Measurements from ENCODE around the gene TMEM60.
"Not testable (repeated sequence)": the region's sequence is repeated elsewhere in the genome, so short reads cannot be mapped to it uniquely, and the experiment has no call there.

TMEM60 gene, protein sequence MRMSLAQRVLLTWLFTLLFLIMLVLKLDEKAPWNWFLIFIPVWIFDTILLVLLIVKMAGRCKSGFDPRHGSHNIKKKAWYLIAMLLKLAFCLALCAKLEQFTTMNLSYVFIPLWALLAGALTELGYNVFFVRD

DNA sequence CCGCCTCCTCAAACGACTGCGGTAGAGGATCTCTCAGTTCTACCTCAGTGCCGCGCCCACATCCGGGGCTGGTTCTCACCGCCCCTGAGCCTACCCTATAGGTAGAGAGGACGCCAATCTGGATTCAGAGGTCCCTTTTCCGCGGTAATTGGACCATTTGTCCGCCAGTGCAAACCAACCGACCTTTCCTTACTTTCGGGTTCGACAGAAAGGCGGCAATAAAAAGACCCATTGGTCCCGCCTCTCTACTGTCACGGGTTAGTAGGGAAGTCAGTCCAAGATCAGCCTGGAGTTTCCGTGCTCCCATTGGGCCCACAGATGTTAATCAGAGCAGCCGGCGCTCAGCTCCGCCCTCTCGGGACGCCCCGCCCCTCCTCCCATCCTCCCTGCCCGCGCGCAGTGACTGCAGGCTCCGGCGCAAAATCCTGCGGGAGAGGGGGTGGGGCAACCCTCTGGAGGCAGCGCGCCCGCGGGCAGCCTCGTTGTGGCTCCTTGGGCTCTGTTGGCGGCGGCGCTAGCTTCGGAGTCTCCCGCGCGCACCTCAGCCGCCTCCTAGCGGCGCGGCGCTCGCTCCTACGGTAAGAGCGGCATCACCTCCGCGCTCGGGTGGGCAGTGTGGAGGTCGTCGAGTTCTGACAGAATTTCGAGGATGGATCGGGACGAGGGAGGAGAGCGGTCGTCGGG lies at the start of gene TMEM60, which contains the start of gene PHTF2:
TSS of gene TMEM60 (minus strand) at position 41 of the 684 bp plus-strand sequence. CDS start 4,061 bp downstream, outside the sequence.
TSS of gene PHTF2 (plus strand) at position 380 of the 684 bp plus-strand sequence.
- peak; percentile 100 for DNase-seq

DNA sequence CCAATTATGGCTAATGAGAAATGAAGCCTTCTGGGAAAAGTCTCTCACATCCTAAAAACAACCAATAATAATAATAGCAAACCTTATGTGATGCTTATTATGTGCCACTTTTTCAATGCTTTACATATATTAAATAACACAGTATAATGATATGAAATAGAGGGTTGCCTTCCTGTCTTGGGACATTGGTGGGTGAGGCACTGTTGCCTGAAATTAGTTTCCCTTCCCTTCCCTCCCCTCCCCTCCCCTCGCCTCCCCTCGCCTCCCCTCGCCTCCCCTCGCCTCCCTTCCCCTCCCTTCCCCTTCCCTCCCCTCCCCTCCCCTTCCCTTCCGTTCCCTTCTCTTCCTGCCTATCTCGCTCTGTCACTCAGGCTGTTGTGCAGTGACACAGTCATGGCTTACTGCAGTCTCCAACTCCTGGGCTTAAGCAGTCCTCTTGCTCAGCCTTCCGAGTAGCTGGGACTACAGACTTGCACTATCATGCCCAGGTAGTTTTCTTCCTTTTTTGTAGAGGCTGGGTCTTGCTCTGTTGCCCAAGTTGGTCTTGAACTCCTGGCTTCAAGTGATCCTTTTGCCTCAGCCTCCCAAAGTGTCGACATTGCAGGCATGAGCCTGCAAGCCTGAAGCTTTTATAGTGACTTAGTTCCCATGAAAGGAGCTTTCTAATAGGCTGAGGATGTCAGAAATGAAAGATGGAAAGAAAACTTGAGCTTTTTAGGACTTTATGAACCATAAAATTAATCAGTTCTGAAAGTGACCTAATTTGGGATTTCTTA lies 48.3 kb upstream of the TMEM60 start:
- no peak for DNase-seq

DNA sequence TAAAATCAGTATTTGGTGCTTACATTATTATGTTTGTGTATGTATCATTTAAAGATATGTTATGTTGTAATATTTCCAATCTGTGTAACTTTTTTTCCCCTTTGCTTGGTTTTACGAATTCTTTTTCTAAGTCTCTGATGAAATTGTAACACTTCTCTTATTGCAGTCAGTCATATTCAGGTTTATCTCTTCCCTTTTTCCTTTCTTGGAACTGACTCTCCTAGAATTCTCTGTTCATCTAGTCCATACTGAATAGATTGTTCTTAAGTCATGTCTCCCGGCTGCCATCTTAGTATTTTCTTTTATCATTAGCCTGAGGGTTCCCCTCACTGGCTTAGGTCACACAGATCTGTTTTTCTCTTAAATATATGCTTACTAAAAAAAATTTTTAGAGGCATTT lies 45.0 kb upstream of the TMEM60 start:
- no peak for DNase-seq

DNA sequence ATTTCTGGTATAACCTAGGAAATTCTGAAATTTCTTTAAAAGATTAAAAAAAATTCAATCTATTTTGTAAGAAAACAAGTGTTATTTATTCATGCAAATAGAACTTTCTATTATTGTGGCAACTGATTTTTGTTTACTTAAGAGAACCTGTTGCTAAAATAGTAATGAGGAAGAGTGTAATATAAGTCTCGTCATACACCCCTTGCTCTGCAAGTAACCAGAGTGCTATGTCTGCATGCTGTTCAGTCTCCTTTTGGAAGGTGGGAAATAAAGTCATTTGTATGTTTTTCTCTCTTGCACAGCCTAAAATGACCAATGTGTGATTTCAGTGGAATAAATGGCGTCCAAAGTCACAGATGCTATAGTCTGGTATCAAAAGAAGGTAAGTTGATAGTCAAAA lies 41.7 kb upstream of the TMEM60 start:
- no peak for DNase-seq

DNA sequence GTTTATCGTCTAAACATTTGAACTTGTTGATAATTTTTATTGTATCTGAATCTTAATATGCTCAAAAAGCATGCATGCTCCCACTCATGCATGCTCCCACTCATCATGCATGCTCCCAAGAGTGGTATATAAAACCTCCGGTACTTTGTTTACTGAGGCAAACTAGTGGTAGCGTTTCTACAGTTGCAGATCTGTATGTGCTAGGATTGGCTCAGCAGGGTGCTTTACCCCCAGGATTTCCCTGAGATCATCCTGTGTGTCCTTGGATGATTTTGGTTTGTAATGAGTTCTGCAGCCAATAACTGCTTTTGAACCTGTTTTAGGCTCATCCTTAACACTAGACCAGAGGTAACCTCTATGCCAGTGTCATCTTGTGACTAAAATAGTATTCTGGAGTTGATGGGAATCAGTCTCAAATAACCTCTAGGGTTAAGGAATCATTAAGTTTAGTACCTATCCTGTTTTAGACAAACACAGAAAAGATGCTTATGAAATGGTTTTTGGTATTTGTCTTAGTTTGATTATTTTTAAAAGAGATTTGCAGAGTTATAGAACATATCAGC lies 40.8 kb upstream of the TMEM60 start:
- no peak for DNase-seq

DNA sequence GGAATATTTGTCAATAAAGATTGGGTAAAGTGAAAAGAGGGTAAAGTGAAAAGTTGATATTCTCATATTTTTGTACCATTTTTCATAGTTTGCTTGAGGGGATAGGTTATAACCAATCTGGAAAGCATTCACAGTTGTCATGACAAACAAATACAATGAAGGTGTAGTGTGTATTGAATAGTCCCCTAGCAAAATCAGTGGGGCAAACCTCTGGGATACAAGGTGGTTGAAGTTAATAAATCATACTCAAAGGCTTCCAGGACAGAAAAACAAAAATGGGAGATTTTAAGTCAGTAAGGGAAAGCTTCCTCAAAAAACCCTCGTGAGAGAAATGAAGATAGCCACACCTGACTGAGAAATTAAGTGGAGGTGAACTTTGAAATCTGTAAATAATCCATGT lies 39.7 kb upstream of the TMEM60 start:
- no peak for DNase-seq

DNA sequence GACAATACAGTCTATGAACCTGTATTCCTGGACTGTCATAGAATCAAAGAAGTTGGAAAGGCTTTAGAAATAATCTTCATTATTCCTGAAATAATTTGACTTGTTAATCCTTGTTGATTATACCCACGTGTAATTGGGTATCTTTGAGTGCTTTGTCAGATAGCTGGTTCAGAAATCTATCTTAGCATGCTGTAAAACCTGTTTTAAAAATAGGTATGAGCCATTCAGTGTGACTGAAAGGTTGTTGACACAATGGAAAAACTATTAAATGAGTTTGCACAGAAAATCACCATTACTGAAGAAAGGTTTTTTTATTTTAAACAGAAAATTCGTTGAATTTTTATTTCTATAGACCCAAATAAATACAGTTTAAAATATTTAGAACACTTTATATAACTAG lies 39.0 kb upstream of the TMEM60 start:
- DNase-seq: no peak

DNA sequence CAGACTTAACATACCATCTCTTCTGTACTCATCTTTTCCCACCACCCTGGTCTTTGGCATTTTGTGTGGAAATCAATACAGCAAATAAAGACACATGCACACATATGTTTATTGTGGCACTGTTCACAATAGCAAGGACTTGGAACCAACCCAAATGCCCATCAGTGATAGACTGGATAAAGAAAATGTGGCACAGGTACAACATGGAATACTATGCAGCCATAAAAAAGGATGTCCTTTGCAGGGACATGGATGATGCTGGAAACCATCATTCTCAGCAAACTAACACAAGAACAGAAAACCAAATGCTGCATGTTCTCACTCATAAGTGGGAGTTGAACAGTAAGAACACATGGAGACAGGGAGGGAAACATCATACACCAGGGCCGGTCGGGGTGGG lies 38.2 kb upstream of the TMEM60 start:
- not testable (repeated sequence) for DNase-seq

DNA sequence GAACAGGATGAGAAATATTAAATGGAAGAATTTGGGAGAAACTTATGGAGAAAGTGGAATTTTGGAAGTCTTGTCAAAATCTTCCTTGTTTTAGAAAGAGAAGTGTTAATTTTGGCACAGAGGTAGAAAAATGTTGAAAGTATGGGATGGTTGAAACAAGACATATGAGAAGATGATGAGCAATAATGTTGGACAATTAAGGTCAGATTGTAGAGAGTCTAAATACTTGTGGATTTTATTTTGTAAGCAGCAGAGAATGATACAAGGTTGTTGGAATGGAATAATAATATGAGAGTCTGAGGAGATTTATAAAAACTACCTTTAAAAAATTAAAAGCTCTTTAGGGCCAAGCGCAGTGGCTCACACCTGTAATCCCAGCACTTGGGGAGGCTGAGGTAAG lies 34.9 kb upstream of the TMEM60 start:
- no peak for DNase-seq

DNA sequence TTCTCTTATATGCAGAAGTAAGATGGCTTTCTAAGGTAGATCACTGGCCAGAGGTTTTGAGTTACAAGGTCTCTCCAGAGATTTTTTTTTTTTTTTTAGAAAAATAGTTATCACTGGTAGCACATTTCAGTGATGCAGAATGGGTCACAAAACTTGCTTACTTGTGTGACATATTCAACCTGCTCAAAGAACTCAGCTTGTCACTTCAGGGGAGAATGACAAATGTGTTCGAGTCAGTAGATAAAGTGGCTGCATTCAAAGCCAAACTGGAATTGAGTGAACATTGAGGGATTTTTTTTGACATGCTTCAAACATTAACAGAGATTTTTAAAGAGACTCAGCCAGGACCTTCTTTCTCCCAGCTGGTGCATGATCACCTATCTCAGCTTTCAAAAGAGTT lies 33.7 kb upstream of the TMEM60 start:
- DNase-seq: no peak

DNA sequence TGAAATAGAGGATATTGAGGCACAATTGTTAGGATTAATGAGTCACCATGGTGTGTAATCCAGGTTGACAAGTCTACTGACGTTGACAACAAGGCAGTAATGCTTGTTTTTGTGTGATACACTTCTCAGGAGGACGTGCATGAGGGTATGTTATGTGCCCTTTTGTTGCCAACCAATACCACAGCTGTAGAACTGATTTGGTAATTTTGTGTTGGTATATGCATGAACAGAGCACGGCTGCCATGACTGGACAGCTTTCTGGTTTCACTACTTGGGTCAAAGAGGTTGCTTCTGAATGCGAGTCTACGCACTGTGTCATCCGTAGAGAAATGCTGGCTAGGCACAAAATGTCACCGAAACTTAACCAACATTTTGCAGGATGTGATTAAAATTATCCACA lies 33.2 kb upstream of the TMEM60 start:
- no peak for DNase-seq

DNA sequence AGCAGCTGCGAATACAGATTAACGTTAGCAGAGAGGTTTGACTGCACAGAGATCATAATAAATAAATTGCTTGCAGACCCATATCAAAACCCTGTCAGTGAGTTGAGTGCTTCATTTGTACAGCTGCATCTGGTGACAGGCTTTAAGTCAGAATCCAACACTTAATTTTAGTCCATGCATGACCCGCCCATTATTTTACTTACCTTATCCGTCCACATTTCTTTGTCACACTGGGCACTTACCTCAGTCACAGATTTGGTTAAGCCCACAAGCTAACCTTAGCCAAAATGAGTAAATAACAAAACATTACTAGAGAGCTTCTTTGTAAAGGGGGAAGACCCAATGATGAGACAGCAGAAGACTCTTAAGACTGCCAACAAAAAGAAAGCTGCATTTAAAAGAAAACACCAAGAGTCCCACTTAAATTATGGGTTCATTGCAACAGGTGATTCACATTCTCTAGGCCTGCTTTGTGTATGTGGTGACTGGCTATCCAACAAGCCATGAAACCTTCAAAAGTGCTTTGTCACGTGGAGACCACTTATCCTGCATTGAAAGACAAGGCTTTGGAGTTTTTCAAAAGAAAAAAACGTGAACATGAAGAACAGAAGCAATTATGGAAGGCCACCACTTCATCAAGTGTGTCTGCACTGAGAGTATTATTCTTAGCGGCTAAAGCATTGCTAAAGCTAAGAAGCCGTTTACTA lies 32.6 kb upstream of the TMEM60 start:
- no peak for DNase-seq

DNA sequence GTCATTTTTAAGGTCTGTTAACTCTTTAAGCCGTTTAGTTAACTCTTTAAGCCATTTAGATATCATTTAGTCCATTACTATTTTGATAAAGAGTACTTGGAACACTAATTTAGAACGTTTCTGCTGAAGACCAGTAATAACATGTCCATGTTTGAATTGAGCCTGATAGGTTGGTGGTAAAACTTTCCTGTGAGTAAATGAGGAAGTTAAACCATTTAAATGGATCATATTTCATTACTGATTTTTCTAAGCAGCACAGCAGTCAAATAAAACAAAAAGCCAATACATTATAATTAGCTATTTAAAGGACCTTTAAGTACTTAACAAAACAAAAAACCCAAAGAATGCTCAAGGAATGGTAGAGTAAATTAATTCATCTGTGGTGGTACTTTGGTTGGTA lies 29.8 kb upstream of the TMEM60 start:
- no peak for DNase-seq

DNA sequence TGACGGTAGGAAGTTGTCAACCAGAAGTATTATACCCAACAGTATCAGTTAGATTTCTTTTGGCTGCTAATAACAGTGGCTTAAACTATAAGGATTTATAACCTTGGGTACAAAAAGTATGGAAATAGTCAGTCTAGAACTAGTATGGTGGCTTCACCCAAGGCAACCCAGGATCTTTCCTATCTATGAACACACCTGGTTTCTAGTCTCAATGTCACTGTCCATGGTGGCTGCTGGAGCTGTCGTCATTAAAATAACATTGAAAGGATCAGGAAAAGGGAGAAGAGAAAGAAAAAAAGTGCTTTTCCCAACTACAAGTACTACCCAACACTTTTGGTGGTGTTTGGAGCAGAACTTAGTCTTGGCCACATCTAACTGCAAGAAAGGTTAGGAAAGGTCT lies 28.1 kb upstream of the TMEM60 start:
- DNase-seq: no peak

DNA sequence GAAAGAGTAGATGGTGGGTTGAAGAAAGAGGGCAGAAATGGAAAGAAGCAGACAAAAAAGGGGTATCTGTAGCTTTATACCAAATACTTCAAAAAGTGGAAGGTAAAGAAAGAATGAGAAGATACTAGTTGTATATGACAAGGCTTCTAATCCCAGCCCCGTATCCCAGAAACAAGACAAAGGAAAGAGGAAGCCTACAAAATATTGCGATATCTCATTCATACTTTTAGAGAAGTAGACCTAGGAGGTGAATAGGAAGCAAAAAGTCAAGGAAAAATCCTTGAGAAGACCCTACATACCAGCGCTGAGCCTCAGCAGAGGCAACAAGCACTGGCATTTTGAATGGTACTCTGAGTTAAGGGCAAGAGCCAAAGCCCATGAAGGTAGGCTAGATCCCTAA lies 26.9 kb upstream of the TMEM60 start:
- DNase-seq: no peak

DNA sequence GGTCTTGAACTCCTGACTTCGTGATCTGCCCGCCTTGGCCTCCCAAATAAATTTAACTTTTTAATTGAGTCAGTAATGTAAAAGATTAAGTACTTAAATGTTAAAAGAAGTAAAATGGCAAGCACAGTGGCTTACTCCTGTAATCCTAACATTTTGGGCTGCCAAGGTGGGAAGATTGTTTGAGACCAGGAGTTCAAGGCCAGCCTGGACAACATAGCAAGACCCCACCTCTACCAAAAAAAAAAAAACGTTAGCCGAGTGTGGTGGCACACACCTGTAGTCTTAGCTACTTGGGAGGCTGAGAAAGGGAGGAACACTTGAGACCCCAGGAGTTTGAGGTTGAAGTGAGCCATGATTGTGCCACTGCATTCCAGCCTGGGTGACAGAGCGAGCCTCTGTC lies 26.4 kb upstream of the TMEM60 start:
- DNase-seq: no peak

DNA sequence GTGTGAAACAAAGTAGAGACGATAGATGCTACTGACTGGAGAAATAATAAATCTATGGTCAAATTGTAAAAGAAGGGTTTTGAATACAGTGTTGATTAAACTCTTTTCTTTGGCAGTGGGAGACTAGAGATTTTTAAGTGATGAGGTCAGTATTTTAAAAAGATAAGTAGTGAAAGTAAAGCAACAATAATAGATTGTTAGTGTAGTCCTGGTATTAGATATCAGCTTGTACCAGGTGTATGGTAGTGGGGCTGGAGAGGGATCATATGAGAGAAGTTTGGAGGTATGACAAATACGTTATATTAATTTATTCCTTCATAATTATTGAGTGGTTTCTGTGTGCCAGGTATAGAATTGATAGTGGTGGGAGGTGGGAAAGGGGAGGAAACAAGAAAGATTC lies 25.6 kb upstream of the TMEM60 start:
- no peak for DNase-seq

DNA sequence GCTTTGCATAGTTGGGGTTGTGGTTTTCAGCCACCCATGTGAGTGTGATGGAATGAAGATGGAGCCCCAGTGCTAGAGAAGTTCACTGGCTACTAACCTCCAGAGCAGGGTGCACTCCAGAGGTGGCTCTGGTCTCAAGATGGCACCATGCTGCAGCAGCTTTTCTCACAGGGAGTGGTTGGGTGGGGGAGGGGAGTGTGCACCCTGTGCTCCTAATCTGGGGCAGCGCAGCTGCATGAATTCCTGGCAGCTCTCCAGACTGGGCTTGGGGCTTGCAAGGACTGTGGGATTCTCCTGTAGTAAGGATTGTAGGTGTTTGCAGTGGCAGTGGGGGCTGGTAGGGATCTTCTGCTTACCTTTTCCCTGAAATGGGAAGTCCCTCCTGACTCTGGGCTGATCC lies 24.0 kb upstream of the TMEM60 start:
- DNase-seq: no peak

DNA sequence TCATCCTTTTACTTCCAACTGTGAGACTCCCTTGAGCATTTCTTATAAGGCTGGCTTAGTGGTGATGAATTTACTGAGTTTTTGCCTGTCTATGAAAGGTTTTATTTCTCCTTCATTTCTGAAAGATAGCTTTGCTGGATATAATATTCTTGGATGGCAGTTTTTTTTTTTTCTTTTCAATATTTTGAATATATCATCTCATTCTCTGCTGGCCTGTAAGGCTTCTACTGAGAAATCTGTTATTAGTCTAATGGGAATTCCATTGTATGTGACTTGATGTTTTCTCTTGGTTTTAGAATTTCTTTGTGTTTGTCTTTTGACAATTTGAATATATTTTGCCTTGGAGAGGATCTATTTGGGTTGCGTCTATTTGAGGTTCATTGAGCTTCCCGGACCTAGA lies 22.7 kb upstream of the TMEM60 start:
- no peak for DNase-seq

DNA sequence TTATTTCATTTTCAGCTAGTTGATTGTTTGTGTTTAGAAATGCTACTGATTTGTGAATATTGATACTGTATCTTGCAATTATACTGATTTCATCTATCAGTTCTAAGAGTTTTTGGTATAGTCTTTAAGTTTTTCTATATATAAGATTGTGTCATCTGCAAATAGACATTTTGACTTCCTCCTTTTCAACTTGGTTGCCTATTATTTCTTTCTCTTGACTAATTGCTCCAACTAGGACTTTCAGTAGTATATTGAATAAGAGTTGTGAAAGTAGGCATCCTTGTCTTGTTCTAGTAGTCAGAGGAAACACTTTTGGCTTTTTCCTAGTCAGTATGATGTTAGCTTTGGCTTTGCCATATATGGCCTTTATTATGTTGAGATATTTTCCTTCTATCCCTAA lies 20.8 kb upstream of the TMEM60 start:
- DNase-seq: no peak

DNA sequence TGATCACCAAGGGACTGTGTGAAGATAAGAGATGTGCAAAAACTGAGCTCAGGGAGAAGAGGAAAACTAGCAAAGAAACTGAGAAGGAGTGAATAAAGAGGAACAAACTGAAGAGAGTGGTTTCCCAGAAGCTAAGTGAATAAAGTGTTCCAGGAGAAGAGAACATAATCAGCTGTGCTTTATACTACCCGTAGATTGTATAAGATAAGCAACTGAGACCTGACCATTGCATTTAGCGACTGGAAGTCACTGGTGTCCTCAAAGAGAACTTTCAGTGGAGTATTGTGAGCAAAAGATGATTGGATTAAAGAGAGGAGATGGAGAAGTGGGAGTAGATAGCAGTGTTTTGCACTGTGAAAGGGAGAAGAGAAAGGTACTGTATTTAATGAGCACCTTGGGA lies 14.9 kb upstream of the TMEM60 start:
- no peak for DNase-seq

DNA sequence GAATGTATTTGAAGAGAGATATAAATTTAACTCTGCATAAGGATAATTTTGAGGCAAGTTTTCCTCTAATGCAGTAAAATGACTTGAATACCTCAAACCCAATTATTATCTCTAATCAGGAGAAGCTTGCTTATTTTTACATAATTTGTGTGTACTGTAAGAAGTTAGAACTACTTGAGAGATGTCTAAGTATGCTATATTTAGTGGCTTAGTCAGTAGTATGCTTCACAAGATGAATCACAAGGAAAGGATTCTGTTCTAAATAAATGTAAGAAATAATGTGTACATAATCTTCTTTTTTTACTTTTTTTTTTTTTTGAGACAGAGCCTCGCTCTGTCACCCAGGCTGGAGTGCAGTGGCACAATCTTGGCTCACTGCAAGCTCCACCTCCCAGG lies 14.1 kb upstream of the TMEM60 start:
- no peak for DNase-seq

DNA sequence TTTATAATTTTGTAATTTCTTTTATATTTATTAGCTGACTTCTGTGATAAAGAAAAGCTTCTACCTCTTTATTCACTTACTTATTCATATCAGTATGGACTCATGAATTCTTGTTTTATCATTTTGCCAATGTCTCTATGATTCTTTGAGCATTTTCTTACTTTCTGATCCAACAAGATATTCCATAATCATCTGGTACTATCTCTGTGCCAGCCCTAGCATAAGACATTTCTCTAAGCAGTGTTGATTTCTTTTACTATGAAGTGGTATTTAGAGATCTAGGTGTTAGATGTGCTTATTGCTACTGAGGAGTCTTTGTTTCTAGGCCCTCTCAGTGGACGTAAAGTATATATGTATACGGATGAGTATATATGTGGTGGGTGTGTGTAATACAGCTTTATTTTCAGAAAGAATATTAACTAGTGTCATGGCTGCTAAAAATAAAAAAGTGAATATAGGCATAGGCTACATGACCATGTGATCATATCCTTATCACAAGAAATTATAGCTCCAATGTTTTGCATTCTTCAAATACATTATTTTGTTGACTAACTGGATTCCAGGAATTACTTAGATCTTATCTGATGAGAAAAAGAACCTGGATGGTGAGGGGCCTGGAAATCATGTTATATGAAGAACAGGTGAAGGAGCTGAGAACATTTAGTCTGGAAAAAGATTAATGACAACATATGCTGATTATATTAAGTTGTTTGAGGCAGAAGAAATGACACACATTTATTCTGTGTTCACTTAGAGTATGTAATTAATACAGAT lies 13.5 kb upstream of the TMEM60 start:
- no peak for DNase-seq

Measured in NCI-H2171 treated with DMSO at 0.1 percent for 48 hours (cell line).